H1 (cell line): ENCODE data around the gene SIK3. TPM values are rescaled to one million over a fixed set of nuclear protein-coding genes. Genes with fewer than 3 reads are reported as not detected.
A peak's percentile ranks its signal among the peaks of the same experiment; 100 is the strongest.

ENCODE experiments used
- CTCF ChIA-PET: fragments of 300-600 bp; sonication (Branson Sonifier 250); formaldehyde crosslinking; loops from one replicate; lab custom pipeline; 2021; ENCODE audit not compliant: partially characterized antibody; lab: Charles Lee
- POLR2A ChIA-PET: fragments of 300-600 bp; sonication (Branson Sonifier 250); formaldehyde crosslinking; loops from one replicate; lab custom pipeline; 2021; ENCODE audit warnings: inconsistent platforms; ENCODE audit not compliant: partially characterized antibody; lab: Charles Lee
- DNase-seq, 2 experiments: peaks; one replicate each; pipeline versions ENCODE4 v3.0.0 to v3.0.0-alpha.2; 2010 to 2022; ENCODE audit warnings: low spot score in 2 of 2, low read depth in 1 of 2, mixed read lengths in 1 of 2
- FAIRE-seq: peaks from 2 replicates; lab custom pipeline; 2011; peaks lifted over from hg19 to GRCh38; lab: Jason Lieb, UNC
- H2AFZ ChIP-seq: 2 replicates; pipeline ENCODE4 v1.8.1; 2012; ENCODE audit warnings: low read length, inconsistent platforms
- H2AK5ac ChIP-seq: 2 replicates; pipeline ENCODE4 v1.6.1; 2013; ENCODE audit warnings: low read depth, low read length
- H2BK120ac ChIP-seq: replicated peaks from 2 replicates; pipeline ENCODE3; 2013; ENCODE audit warnings: low read depth, low read length, inconsistent platforms
- H2BK12ac ChIP-seq: 2 replicates; pipeline ENCODE4 v1.6.1; 2013; ENCODE audit warnings: low read depth, low read length
- H2BK15ac ChIP-seq: 2 replicates; pipeline ENCODE4 v1.6.1; 2013; ENCODE audit warnings: low read length
- H2BK20ac ChIP-seq: 2 replicates; pipeline ENCODE4 v1.6.1; 2013; ENCODE audit warnings: low read length
- H2BK5ac ChIP-seq: 2 replicates; pipeline ENCODE4 v1.6.1; 2013; ENCODE audit warnings: low read depth, low read length
- H3K14ac ChIP-seq: 2 replicates; pipeline ENCODE4 v1.6.1; 2013; ENCODE audit warnings: inconsistent platforms; ENCODE audit not compliant: insufficient read length
- H3K18ac ChIP-seq: 2 replicates; pipeline ENCODE4 v1.6.1; 2013; ENCODE audit warnings: low read length; ENCODE audit errors: extremely low read depth
- H3K23ac ChIP-seq: 2 replicates; pipeline ENCODE4 v1.6.1; 2013; ENCODE audit warnings: inconsistent platforms; ENCODE audit not compliant: insufficient read length
- H3K23me2 ChIP-seq: 2 replicates; pipeline ENCODE4 v1.6.1; 2013; ENCODE audit warnings: low read depth, low read length
- H3K27ac ChIP-seq: 2 replicates; pipeline ENCODE4 v1.6.1; 2011; ENCODE audit warnings: low read depth, low read length, inconsistent platforms
- H3K27me3 ChIP-seq, 4 experiments: replicated peaks in 1 of 4; 1 replicate in 1 of 4; 2 replicates in 3 of 4; pipeline versions ENCODE4 v1.6.1 to v1.8.1; 2011 to 2013; ENCODE audit warnings: low read length in 3 of 4, mild to moderate bottlenecking in 3 of 4, inconsistent platforms in 2 of 4, mixed read lengths in 2 of 4, moderate library complexity in 1 of 4; ENCODE audit not compliant: control insufficient read depth in 3 of 4, insufficient read depth in 3 of 4; ENCODE audit errors: extremely low read depth in 1 of 4
- H3K36me3 ChIP-seq, 4 experiments: 2 replicates each; pipeline versions ENCODE4 v1.6.1 to v1.8.1; 2011 to 2013; ENCODE audit warnings: mild to moderate bottlenecking in 4 of 4, low read length in 3 of 4, moderate library complexity in 2 of 4, control low read depth in 1 of 4, inconsistent platforms in 1 of 4; ENCODE audit not compliant: insufficient read depth in 4 of 4, control insufficient read depth in 2 of 4
- H3K4ac ChIP-seq: replicated peaks from 2 replicates; pipeline ENCODE3; 2013; ENCODE audit warnings: low read length, low read depth, mixed read lengths, inconsistent platforms; ENCODE audit not compliant: insufficient read length
- H3K4me1 ChIP-seq, 4 experiments: replicated peaks in 1 of 4; 1 replicate in 1 of 4; 2 replicates in 3 of 4; pipeline versions ENCODE4 v1.6.1 to v1.8.1; 2011 to 2013; ENCODE audit warnings: low read length in 3 of 4, inconsistent platforms in 2 of 4, mixed read lengths in 1 of 4; ENCODE audit not compliant: insufficient read depth in 4 of 4, control insufficient read depth in 3 of 4
- H3K4me2 ChIP-seq, 2 experiments: 2 replicates each; pipeline versions ENCODE4 v1.6.1 to v1.8.1; 2011 to 2013; ENCODE audit warnings: low read depth in 2 of 2, low read length in 2 of 2, control low read depth in 1 of 2, inconsistent platforms in 1 of 2, mild to moderate bottlenecking in 1 of 2; ENCODE audit not compliant: insufficient read depth in 1 of 2
- H3K4me3 ChIP-seq, 4 experiments: fragments of 200-600, 300-600 bp in 1 of 4; sonication (generic), shearing (Covaris generic), sonication (Bioruptor Twin) in 1 of 4; 2 replicates each; pipeline versions ENCODE4 v1.5.1 to v1.8.1; 2011 to 2016; ENCODE audit warnings: low read length in 4 of 4, low read depth in 3 of 4, control low read depth in 2 of 4, inconsistent platforms in 2 of 4, mild to moderate bottlenecking in 2 of 4, mixed read lengths in 1 of 4, moderate library complexity in 1 of 4; ENCODE audit not compliant: insufficient read depth in 2 of 4; ENCODE audit errors: extremely low read depth in 1 of 4
- H3K56ac ChIP-seq: replicated peaks from 2 replicates; pipeline ENCODE3; 2013; ENCODE audit warnings: low read depth, mild to moderate bottlenecking, mixed read lengths, low read length, inconsistent platforms; ENCODE audit not compliant: insufficient read length
- H3K79me1 ChIP-seq: 2 replicates; pipeline ENCODE4 v1.6.1; 2013; ENCODE audit warnings: low read depth, low read length, control low read depth
- H3K79me2 ChIP-seq, 2 experiments: 2 replicates each; pipeline versions ENCODE4 v1.6.1 to v1.8.1; 2012 to 2013; ENCODE audit warnings: low read length in 2 of 2, mild to moderate bottlenecking in 2 of 2, inconsistent platforms in 1 of 2; ENCODE audit not compliant: insufficient read depth in 2 of 2, control insufficient read depth in 1 of 2
- H3K9ac ChIP-seq, 4 experiments: replicated peaks in 1 of 4; 1 replicate in 1 of 4; 2 replicates in 3 of 4; pipeline versions ENCODE4 v1.6.1 to v1.8.1; 2011 to 2013; ENCODE audit warnings: low read depth in 3 of 4, low read length in 3 of 4, control low read depth in 2 of 4, mild to moderate bottlenecking in 2 of 4, moderate library complexity in 2 of 4, inconsistent platforms in 1 of 4; ENCODE audit errors: extremely low read depth in 1 of 4
- H3K9me3 ChIP-seq, 2 experiments: 2 replicates each; pipeline versions ENCODE4 v1.6.1 to v1.8.1; 2012 to 2013; ENCODE audit warnings: mild to moderate bottlenecking in 2 of 2, moderate library complexity in 2 of 2, control low read depth in 1 of 2, inconsistent platforms in 1 of 2, low read depth in 1 of 2, low read length in 1 of 2, mixed read lengths in 1 of 2; ENCODE audit not compliant: insufficient read depth in 2 of 2
- H4K20me1 ChIP-seq, 2 experiments: replicated peaks in 1 of 2; 2 replicates each; pipeline versions ENCODE3 to v1.8.1; 2011 to 2013; ENCODE audit warnings: inconsistent platforms in 2 of 2, low read length in 2 of 2, mild to moderate bottlenecking in 1 of 2; ENCODE audit not compliant: insufficient read depth in 2 of 2, control insufficient read depth in 1 of 2
- H4K5ac ChIP-seq: 2 replicates; pipeline ENCODE4 v1.6.1; 2013; ENCODE audit warnings: low read length, low read depth, mixed read lengths, inconsistent platforms; ENCODE audit not compliant: insufficient read length
- H4K8ac ChIP-seq: 2 replicates; pipeline ENCODE4 v1.8.0; 2013; ENCODE audit warnings: mild to moderate bottlenecking, moderate library complexity, low read length, inconsistent platforms; ENCODE audit not compliant: insufficient read depth; ENCODE audit errors: extremely low read depth
- H4K91ac ChIP-seq: replicated peaks from 2 replicates; pipeline ENCODE3; 2013; ENCODE audit warnings: low read length, mixed read lengths, inconsistent platforms; ENCODE audit not compliant: insufficient read length
- BCL11A ChIP-seq, 2 experiments: IDR thresholded peaks; one replicate each; pipeline ENCODE4 v1.6.1; 2011; ENCODE audit warnings: low read depth in 2 of 2, low read length in 2 of 2, mild to moderate bottlenecking in 2 of 2
- CHD2 ChIP-seq: IDR thresholded peaks from 2 replicates; pipeline ENCODE4 v1.6.1; 2012; ENCODE audit warnings: low read length, improper control_type of control experiment
- EZH2 ChIP-seq: fragments of 200-600 bp; sonication (generic); IDR thresholded peaks from 2 replicates; pipeline ENCODE4 v1.7.1; 2012; ENCODE audit warnings: low read depth, mild to moderate bottlenecking, moderate library complexity, low read length, inconsistent platforms; ENCODE audit not compliant: severe bottlenecking
- HDAC2 ChIP-seq, 2 experiments: fragments of 300-600 bp in 1 of 2; sonication (generic) in 1 of 2; IDR thresholded peaks; 2 replicates each; pipeline ENCODE4 v1.6.1; 2011 to 2012; ENCODE audit warnings: low read depth in 2 of 2, low read length in 2 of 2, mild to moderate bottlenecking in 2 of 2, moderate library complexity in 2 of 2, borderline replicate concordance in 1 of 2, inconsistent platforms in 1 of 2
- HDAC6 ChIP-seq: IDR thresholded peaks from one replicate; pipeline ENCODE4 v1.7.1; 2012; ENCODE audit warnings: low read depth, mild to moderate bottlenecking, inconsistent platforms, low read length, moderate library complexity
- KDM5A ChIP-seq: fragments of 200-600 bp; IDR thresholded peaks from 2 replicates; pipeline ENCODE4 v1.7.1; 2012; ENCODE audit warnings: mild to moderate bottlenecking, low read length, inconsistent platforms, mixed read lengths
- PHF8 ChIP-seq: fragments of 200-600 bp; sonication (generic); conservative IDR thresholded peaks from 2 replicates; pipeline ENCODE4 v1.7.1; 2012; ENCODE audit warnings: low read depth, mild to moderate bottlenecking, inconsistent platforms, low read length, moderate library complexity
- RAD21 ChIP-seq, 2 experiments: IDR thresholded peaks in 1 of 2; conservative IDR thresholded peaks in 1 of 2; 2 replicates each; pipeline ENCODE4 v1.6.1; 2011; ENCODE audit warnings: low read depth in 2 of 2, low read length in 2 of 2, improper control_type of control experiment in 1 of 2, inconsistent platforms in 1 of 2, mild to moderate bottlenecking in 1 of 2, moderate library complexity in 1 of 2
- SAP30 ChIP-seq: fragments of 300-600 bp; sonication (generic); IDR thresholded peaks from 2 replicates; pipeline ENCODE4 v1.7.1; 2012; ENCODE audit warnings: low read length, moderate library complexity, mild to moderate bottlenecking, inconsistent platforms; ENCODE audit not compliant: insufficient read depth, insufficient replicate concordance
- SIRT6 ChIP-seq: IDR thresholded peaks from one replicate; pipeline ENCODE4 v1.7.1; 2012; ENCODE audit warnings: low read length, inconsistent platforms
- TEAD4 ChIP-seq: IDR thresholded peaks from 2 replicates; pipeline ENCODE4 v1.6.1; 2012; ENCODE audit warnings: low read depth, low read length, inconsistent platforms, mixed read lengths
- YY1 ChIP-seq: IDR thresholded peaks from 2 replicates; pipeline ENCODE4 v1.6.1; 2011; ENCODE audit warnings: low read depth, mild to moderate bottlenecking, low read length
- WGBS, 2 experiments: shearing (Covaris generic) in 1 of 2; methylation state at CpG; one replicate each; pipeline versions ENCODE4 v1.1.6 to v1.1.7; 2013 to 2015; ENCODE audit warnings: low lambda C conversion rate in 2 of 2, mixed read lengths in 2 of 2, inconsistent platforms in 1 of 2, low coverage in 1 of 2, missing lambda C conversion rate in 1 of 2; ENCODE audit not compliant: insufficient replicate concordance in 2 of 2, insufficient coverage in 1 of 2, insufficient read length in 1 of 2; ENCODE audit errors: extremely low coverage in 1 of 2, missing lambda C conversion rate in 1 of 2; 5-methylcytosine and 5-hydroxymethylcytosine counted together
- polyA plus RNA-seq, 7 experiments: library from polyadenylated mRNA; depleted of rRNA in 3 of 7; stranded (reverse) in 5 of 7; unstranded in 2 of 7; fragments of >200 nt in 5 of 7; fragments of 200-250 nt in 2 of 7; gene quantifications; 1 replicate in 5 of 7; 2 replicates in 1 of 7; 4 replicates in 1 of 7; pipeline versions ENCODE4 v1.2.1 to v1.2.3, GENCODE V29; 2011 to 2013; ENCODE audit warnings: missing spikeins in 2 of 7, mixed read lengths in 2 of 7
- total RNA-seq: library from RNA; stranded (reverse); fragmentation: NEBNext Ultra II Directional; extraction: Animal tissue kit (Norgen Biotek cat#: 25700); gene quantifications from 2 replicates; pipeline ENCODE4 v1.2.1, GENCODE V29; 2021

SIK3 gene
- total and polyA plus RNA-seq, 2 of the 8 experiments (the other 6 are each of a cell fraction or from before 2014, with no cell fraction given): 19.9 to 32.1 TPM

GRCh38 chr11:116829525-116830183 is 268.6 kb downstream of the SIK3 start, which contains the start of gene APOC3:
Gene APOC3, plus strand, starts transcription at chr11:116829907. Its CDS starts 676 bp downstream, at chr11:116830583.
- Histone ChIP-seq H3K9ac (no peak within 1 kb of the TSS), H3K79me1 (no peaks in the 10 kb centered on the region), H3K56ac (no peak within 1 kb of the TSS), H3K4me2 (no peak within 1 kb of the TSS), H3K4me1 (peaks cover 0 to under 1% (median under 1%) of the 10 kb centered on the region in 4 experiments; a peak in 1 of 7 replicates), H3K36me3 (no peaks in the 10 kb centered on the region), H3K14ac (no peak within 1 kb of the TSS), H3K9me3 (no peaks in the 10 kb centered on the region; a peak in 1 of 4 replicates), H3K4me3 (no peak within 1 kb of the TSS), H3K23me2 (no peaks in the 10 kb centered on the region), H4K8ac (peak within 1 kb of the TSS; percentile 59), H4K91ac (no peak within 1 kb of the TSS), H2BK20ac (no peak within 1 kb of the TSS), H3K79me2 (no peaks in the 10 kb centered on the region), H2AK5ac (no peak within 1 kb of the TSS), H2BK5ac (no peak within 1 kb of the TSS), H2BK120ac (no peak within 1 kb of the TSS), H3K27ac (no peak within 1 kb of the TSS), H2BK12ac (no peak within 1 kb of the TSS), H3K27me3 (no peaks in the 10 kb centered on the region; a peak in 1 of 7 replicates), H3K23ac (no peak within 1 kb of the TSS), H2BK15ac (no peak within 1 kb of the TSS), H3K4ac (no peak within 1 kb of the TSS), H3K18ac (no peak within 1 kb of the TSS), H2AFZ (no peak within 1 kb of the TSS), H4K5ac (no peak within 1 kb of the TSS), H4K20me1 (no peaks in the 10 kb centered on the region)
- DNase-seq (no peak), FAIRE-seq (no peak)
- ChIA-PET CTCF (interaction anchor here (0.6 to 12.2 kb wide), 6 partner anchors 9 to 351 kb away, joined by 3 to 237 read pairs (median 3); partner anchors contain the start of genes APOA5 and ZPR1), POLR2A (interaction anchor here (0.7 to 1.1 kb wide), 3 partner anchors 9 to 56 kb away, joined by 3 read pairs; no protein-coding TSS in a partner anchor)
- TF ChIP-seq TEAD4 (no peak), RAD21 (IDR thresholded peaks at IDR 0.05 in 1 of 2, conservative IDR thresholded peaks at IDR 0.05 in 1 of 2; ENCODE audit: low read depth in 2 of 2, low read length in 2 of 2) (no peak), SIRT6 (no peak), CHD2 (no peak), PHF8 (no peak), BCL11A (IDR thresholded peaks at IDR 0.05; ENCODE audit: low read depth in 2 of 2, low read length in 2 of 2) (no peak), YY1 (no peak), HDAC6 (no peak), KDM5A (no peak), HDAC2 (IDR thresholded peaks at IDR 0.05; ENCODE audit: borderline replicate concordance in 1 of 2, low read depth in 2 of 2, low read length in 2 of 2) (no peak), EZH2 (no peak), SAP30 (no peak)
- 85% methylated on average over 6 of the region's 9 CpGs; no CpG with 5 or more reads in 1 of the 2 experiments for WGBS, 2 experiments
